ENCODE results near the gene ZSWIM8.
"Not testable (repeated sequence)": the region's sequence is repeated elsewhere in the genome, so short reads cannot be mapped to it uniquely, and the experiment has no call there.

ZSWIM8 gene

DNA sequence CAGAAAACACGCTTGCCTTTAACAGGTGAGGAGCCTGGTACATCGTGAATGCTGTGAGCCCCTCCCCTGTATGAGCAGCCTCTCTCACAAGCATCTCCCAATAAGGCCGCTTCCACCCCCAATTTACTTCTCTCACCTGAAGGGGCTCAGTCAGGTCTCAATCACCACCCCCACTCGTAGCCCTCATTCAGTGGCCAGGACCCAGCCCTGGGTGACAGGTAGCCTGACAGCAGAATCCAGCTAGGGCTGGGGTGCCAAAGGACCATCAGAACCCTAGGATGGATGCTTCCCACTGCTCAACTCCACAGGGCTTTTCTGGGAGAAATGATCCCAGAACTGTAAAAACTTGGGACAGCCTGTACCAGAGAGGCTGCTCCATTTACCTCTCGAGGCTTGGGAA lies 32.4 kb downstream of the ZSWIM8 start:
- no peak for DNase-seq

DNA sequence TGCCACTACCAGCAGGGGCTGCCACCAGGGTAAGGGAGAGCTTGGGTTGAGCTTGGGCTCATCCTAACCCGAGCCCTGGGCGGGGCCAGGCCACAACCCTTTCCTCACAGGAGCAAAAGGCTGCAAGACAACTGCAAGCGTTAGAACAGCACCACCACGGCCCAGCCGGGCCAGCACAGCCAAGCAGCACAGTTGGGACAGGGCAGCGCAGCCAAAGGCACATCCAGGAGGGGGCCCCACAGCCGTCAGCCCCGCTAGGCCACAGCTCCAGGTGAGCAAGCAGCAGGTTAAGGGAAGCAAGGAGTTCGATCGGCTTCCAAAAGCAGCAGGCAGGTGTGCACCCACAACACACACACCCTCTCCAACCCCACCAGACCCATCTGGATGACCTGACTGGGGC lies 33.0 kb downstream of the ZSWIM8 start:
- DNase-seq, result no peak

DNA sequence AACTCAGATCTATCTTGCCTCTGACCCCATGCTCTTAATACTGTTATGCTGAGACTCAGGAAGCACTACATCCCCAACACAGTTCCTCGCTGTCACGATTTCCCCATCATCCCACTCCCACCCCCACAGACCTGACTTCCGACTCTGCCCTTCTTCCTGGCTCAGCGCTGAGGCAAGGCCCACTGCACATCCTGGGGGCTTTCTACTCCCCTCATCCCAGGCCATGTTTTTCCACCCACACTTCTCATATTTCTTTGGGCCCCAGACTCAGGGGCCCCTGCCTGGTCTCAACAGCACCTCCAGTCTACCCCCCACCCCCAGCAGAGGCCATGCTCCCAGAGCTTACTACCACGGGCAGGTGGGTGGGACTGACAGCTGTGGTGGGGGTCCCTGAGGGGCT lies 33.7 kb downstream of the ZSWIM8 start:
- no peak for DNase-seq

DNA sequence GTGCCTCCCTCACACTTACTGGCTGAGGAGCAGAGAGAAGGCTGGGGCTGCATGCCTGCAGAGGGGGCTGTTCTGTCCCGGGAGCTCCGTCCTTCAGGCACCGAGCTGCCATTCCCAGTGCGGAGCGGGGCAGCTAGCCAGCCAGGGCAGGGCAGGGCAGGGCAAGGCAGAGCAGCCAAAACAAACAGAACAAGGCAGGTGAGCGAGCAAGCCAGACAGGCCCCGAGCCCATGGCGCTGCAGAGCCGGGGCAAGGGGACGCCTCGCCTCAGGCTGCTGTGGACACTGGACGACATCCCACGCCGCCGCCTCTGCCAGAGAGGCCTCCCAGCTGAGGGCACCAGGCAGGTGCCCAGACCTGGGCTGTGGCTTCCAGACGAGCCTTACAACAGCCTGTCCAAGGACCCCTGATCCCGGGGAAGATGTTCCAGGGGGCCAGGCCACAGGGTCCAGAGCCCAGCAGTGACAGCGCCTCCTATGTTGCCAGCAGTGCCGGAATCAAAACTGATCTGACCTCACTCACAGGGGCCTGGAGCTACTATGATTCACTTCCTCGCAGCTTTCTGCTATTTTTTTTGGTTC lies 34.2 kb downstream of the ZSWIM8 start:
- no peak for DNase-seq

DNA sequence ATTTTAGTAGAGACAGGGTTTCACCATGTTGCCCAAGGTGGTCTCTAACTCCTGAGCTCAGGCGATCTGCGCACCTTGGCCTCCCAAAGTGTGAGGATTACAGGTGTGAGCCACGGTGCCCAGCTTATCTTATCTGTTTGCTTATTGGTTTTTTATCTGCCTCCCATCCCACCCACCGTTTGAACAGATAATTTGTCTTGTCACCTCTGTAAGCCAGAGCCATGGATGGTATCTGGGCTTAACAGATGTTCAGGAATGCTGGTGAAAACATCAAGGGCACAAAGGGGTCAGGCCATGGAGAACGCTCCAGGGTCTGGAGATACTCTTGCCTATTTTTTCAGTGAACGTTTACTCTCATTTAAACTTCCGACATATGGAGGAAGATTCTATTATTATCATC lies 38.0 kb downstream of the ZSWIM8 start:
- DNase-seq, result no peak

DNA sequence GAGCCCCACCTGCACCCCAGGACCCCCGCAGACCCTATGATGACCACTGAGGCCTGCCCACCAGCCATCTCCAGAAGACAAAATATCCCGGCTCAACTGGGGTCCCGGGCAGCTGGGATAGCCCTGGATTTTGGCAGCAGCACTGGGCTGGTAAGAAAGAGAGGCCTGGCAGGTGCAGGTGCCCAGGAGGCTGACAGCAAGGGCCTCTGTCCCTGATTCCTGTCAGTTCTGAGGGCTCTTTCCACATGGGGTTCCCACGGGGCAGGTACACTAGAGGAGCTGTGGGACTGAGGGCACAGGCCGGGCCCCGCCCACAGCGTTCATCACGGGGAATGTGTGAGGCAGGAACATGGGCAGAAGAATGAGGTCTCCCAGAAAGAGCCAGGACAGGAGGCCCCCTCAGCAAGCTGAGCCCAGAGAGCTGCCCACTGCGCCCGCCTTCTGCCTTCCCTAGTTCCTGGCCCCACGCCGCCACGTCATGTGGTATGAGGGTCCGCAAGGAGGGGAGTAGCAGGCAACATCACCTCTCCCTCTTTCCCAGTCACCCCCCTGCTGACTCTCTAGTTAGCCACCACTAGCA lies 38.8 kb downstream of the ZSWIM8 start:
- DNase-seq, result no peak

DNA sequence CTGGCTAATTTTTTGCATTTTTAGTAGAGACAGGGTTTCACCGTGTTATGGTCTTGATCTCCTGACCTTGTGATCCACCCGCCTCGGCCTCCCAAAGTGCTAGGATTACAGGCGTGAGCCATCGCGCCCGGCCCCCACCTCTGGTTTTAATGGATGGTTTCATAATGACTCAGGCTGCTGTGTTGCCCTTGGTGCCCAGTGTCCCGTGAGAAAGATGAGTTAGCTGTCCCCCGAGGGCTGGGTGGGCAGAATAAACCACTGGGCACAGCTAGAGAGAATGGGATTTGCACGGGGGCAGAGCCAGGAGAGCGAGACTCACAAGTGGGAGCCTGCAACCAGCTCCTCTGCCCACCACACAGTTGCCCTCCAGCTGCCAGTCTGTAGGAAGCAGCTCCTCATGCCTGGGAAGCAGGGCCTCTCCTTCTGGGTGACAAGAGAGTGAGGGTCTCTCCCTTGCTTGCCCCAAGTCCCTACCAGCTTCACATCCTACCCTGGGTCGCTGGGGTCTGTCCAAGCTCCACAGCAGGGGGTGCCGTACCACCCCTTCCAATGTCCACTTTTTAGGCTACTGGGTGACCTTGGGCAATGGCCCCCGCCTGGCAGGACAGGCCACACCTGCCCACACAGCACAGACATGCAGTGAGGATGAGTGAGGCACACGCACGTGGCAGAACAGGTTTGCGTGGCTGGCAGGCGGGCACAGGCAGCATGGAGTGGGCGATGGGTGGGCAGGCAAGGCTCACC lies 42.1 kb downstream of the ZSWIM8 start:
- no peak for DNase-seq

DNA sequence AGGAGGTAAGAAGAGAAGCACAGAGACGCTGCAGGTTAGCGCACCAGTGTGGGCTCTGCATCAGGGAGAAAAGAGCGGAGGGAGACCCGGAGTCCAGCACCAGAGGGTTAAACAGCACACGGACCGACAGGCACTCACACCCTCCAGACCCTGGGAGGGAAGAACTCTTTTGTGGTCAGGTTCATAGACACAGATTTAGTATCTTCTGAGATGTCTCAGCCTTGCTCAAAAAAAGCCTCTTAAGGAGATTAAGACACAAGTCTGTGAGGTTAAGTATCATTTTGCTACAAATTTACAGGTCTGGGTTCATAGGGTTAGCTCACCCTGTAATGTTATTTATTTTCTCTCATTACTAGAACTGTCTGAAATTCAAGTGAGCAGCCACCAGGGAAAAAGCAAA lies 42.8 kb downstream of the ZSWIM8 start:
- no peak for DNase-seq

DNA sequence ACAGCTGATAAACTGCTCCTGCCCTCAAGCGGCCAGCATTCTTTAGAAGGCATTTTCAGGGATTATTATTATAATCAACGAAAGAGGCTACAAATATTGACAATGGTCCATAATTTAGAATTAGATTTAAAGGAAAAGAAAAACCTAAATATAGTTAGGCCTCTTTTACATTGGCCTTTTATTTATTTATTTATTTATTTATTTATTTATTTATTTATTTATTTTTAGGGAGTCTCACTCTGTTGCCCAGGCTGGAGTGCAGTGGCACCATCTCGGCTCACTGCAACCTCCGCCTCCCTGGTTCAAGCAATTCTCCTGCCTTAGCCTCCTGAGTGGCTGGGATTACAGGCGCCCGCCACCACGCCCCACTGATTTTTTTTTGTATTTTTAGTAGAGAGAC lies 43.7 kb downstream of the ZSWIM8 start:
- DNase-seq, result not testable (repeated sequence)

DNA sequence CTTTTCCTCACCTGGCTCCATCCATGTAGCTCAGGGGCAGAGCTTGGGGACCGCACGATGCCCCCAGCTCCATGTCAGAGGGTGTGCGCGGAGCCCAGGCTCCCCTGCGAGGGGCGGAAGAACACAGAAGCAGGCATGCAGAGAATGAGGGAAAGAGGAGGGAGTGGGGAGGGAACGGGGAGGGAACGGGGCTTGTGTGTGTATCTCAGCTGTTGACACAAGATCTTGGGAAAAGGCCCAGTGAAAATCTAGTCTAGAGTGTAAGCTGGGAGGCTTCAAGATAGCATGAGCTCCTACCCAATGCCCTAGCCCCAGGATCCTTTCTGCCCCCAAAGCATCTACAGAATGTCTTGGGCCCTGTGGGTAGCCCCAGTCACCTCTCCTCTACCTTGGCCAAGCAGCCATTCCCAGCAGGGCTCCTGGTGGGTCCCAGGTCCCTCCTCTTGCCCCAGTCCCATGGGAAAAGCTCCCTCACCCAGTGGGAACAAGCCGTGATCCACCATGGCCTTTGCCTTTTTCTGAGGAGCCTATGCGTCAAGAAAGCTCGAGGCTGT lies 51.1 kb downstream of the ZSWIM8 start:
- DNase-seq, result no peak

DNA sequence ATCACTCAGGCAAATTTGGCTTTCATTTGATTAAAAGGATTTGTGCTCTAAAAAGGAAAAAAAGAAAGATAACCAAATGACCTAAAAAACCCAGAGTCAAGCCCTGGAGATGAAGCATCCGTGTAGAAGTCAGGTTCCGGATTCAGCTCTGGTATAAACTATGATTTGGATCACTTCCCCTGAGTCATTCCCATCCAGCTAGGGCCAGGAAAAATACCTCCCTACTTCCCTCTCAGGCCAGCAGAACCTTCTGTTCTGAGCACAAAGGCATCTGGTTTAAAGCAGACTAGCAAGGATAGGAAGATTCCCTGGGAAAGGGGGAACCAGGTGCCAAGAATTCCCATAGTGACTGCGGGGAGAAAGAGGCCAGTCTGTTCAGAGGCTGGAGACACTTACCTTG lies 51.7 kb downstream of the ZSWIM8 start:
- DNase-seq, result no peak

DNA sequence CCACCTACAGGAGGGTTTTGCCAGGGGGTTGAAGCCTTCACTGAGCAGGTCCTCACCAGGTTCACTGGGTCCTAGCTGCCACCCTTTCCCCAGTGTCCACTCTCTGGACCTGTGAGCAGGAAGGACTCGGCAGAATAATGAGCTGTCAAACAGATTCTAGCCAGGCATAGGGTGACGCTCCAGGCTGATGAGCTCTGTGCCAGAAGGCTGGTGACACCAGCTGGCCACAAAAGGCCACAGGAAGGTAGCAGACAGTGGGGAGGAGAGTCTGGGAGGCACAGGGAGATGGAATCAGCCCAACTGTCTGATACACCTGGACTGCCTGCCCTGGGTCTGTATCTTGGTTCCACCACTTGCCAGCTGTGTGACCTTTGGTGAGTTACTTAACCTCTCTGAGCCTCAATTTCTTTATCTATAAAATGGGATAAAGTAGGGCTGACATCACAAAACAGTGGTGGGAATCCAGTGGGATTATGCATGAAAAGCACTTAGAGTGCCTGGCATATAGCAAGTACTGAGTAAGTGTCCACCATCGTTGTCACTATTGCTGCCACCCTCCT lies 52.7 kb downstream of the ZSWIM8 start:
- no peak for DNase-seq

DNA sequence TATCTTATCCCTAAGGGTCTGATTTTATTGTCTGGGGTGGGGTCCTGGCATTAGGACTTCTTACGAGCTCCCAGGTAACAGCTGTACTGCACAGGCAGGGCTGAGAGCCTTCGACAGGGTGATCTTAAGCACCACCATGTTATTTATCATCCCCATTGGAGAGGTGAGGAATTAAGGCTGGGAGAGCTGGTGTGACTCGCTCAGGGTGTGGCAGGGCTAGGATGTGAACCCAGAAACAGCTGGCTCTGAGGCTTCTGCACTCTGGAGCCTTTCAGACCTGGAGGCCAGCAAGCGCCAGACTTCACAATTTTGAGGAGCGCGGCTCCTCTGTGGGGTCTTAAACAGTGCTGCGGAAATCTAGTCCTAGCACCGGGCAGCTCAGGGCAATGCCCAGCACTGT lies 53.4 kb downstream of the ZSWIM8 start:
- DNase-seq, result no peak

DNA sequence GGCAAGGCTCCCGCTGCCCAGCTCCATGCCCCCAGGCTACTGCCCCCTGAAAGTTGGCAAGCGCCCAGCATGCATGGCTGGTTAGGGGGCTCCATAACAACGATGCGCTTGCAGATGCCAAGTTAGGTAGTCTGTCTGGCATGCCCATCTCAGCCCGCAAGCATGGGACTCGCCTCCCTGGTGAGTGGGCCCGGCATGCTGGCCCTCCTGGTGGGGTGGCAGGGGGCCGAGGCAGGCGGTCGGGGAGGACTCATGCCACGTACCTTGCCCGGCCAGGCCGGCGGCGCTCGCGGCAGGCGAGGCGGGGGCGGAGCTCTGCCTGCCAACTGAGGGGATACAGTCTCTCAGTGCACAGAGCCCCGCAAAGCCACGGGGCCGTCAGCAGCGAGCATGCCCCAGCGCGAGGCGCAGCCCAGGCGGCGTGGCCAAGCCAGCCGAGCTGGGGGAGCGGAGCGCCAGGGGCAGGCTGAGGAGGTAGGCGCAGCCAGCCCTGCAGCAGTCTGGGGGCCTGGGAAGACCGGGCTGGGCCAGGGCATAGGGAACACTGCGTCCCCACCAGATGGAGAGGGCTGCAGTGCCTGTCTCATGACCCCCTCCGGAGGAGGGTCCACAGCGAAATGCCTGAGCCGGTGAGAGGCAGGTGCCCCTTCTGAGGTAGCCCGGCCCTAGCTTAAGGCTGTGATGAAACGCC lies 54.0 kb downstream of the ZSWIM8 start:
- no peak for DNase-seq

DNA sequence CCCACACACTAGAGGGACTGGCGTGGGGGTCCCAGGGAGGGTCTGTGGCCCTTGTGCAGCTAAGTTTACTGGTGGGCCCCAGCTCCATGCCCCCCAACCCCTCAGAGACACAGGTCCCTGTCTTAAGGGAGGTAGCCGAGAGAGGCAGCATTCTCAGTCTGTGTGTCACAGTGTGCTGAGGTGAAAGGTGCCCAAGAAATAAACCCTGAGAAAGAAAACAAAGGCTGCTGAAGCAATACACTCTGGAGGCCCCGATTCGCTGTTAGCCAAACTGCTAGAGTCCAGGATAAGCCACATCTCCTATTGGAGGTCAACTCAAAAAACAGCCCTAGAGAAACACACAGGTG lies 54.6 kb downstream of the ZSWIM8 start:
- no peak for DNase-seq

DNA sequence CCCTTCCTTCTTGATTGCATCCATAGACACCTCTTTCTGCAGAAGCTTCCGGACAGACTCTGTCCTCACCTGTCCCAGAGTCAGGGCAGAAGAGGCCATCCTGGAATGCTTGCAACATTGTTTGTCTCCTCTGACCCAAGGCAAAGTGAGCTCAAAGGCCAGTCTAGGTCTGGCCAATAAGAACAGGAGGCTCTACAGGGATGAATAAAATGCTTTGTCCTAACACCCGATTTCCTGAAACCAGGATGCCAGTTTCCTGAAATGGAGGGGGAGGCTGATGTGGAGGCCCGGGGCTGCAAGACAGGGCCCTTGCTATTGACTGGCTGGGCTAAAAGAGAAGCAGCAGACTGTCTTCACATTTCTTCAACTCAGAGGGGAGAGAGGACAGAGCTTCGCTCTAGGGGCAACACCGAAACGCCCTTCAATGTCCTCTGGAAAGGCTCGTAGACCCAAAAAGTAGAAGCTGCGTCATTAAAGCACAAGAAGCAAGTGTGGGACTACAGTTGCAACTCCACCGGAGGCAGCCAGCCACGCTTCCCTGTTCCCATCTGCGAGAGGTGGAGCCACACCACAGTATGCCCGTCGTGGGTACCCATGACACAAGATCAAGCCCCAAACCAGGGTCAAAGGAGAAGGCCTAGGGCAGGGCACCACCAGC lies 55.1 kb downstream of the ZSWIM8 start:
- DNase-seq, result no peak

DNA sequence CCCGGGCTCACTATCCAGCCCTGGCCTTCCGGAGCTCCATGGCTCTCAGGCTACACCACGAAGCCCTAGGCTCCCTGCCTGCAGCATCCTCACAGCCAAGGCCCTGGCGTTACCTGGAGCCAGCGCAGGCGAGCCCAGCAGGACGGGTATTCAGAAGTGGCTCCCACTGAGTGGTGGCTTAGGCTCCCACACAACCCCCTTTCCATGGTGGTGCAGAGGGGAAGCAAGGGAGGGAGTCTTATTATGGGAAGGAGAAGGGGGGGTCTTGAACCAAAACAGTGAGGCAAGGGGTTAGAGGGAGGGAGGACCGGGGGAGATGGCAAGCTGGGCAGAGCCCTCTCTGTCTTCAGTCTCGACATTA lies 55.6 kb downstream of the ZSWIM8 start:
- DNase-seq, result no peak

DNA sequence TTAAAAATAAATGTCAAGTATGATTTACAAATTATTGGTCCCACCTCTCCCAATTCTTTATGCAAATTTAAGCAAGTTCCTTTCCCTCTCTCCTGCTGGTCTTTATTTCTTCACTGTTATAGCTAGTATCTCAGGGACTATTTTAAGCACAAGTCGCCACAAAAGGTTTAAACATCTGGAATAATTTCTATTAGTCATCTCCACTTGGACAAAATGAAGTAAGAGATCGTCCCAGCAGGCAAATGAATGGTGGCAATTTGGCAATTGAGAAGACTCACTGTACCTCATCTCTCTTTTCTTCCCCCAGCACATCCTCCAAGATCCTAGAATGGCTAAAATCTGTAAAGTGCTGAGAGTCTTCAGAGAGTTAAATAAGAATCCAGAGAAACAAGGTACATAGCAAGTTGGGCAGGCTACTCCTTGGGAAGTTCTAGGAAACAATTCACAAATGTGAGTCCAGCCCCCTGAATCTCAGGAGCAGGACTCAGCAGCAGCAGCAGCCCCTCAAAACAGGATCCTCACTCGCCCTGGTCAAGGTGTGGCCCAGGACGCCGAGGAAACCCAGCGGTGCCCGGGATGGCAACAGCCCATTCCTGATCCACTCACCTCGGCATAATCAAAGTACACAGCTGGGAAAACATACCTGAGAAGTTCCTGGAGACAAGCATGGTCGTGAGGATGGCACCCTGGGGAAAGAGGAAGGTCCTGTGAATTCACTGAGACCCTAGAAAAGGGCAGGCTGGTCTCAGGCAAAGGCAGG lies 56.3 kb downstream of the ZSWIM8 start:
- DNase-seq, result no peak

DNA sequence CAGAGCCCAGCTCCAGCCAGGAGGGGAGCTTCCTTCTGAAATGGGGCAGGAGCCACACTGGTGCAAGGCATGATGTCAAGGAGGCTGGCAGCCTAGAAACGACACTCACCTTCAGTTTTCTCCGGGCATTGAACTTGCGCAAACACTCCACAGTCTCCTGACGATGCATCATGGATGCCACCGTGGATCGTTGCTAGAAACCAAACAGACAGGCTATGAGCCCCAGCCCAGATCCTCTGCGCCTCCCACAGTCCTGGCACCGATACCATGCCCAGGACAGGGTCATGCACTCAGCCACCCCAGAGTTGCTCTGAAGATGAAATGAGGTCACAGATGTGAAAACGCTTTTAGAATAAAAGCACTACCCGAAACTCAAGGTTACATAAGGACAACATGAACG lies 56.9 kb downstream of the ZSWIM8 start:
- no peak for DNase-seq

DNA sequence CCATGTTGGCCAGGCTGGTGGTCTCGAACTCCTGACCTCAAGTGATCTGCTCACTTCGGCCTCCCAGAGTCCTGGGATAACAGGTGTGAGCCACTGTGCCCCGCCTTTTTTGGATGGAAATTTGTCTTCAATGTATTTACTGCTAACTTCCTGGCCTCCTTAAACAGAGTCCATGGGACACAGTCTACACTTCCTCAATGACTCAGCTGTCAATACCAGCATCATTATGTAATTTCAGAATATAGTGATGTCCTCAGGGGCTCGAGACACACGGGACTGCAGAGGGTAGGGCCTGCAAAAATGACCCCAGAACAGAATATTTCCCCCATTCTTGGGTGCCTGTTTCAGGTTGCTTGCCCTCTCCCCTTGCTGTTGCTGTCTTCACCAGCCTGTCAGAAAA lies 57.9 kb downstream of the ZSWIM8 start:
- DNase-seq, result no peak

DNA sequence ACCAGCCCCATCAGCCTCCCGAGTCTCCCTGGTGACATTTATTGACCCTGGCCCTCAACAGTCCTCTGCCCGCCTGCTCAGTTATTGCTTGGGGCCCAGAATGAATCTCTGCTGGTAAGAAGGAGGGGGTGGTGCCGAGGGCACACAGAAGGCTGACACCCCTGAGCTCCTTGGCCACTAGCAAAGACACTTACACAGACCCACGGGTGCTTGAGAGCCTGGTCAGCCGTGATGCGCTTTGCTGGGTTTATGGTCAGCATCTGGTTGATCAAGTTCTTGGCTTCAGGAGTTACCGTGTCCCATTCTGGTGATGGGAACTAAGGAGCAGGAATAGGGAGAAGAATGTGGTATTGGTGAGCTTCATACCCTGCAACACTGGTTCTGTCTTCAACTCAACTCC lies 61.6 kb downstream of the ZSWIM8 start:
- no peak for DNase-seq

DNA sequence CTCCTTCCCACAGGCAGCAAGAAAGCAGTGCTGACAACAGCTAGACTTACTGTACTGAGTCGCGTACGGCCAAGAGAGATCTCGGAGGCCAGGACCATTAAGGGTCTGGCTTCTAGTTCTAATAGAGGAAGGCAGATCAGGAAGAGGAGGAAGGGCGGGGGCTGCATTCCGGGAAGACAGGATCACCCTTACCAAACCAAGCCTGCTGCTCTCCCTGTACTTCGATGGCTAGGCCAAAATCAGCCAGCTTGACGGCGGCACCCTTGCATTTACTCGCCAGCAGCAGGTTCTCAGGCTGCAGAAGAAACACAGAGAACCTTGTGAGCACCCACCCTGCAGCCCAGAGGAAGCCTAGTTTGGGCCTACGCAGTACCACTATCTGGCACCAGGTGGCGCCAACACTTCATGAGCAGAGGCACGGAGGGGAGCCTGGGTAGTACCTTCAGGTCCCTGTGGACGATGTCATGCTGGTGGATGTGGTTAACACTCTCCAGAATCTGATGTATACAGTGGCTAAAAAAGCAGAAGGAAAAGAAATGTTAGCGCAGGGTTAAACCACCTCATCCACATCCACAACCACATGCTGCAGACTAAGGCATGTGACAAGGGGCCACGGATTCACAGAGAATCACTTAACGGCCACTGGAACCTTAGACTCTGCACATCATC lies 63.5 kb downstream of the ZSWIM8 start:
- DNase-seq, result peak; percentile 19
